GM18909 (cell line): ENCODE data around the gene INVS.

ENCODE experiments used
- ATAC-seq: cut with Tn5 transposase; IDR thresholded peaks from one replicate; pipeline ENCODE4 v1.9.1; 2021; ENCODE audit warnings: mild to moderate bottlenecking; ENCODE audit not compliant: unreplicated experiment, poor library complexity

The INVS gene

GRCh38 chr9:100170556-100170955 is 71.5 kb downstream of the INVS start:
- no peak for ATAC-seq

- ATAC-seq, result no peak
Measured at GRCh38 chr9:100186356-100186755, 87.3 kb downstream of the INVS start.

GRCh38 chr9:100190339-100190738 is 91.3 kb downstream of the INVS start:
- no peak for ATAC-seq

- no peak for ATAC-seq
Measured at GRCh38 chr9:100191264-100191663, 92.2 kb downstream of the INVS start.

- no peak for ATAC-seq
Measured at GRCh38 chr9:100193078-100193477, 94.0 kb downstream of the INVS start.

GRCh38 chr9:100196215-100196614 is 97.2 kb downstream of the INVS start:
- no peak for ATAC-seq

GRCh38 chr9:100196828-100197227 is 97.8 kb downstream of the INVS start:
- no peak for ATAC-seq

- no peak for ATAC-seq
Measured at GRCh38 chr9:100197553-100197952, 98.5 kb downstream of the INVS start.

- ATAC-seq, result no peak
Measured at GRCh38 chr9:100202806-100203205, 103.8 kb downstream of the INVS start.

GRCh38 chr9:100204796-100205195 is 105.8 kb downstream of the INVS start:
- no peak for ATAC-seq

- no peak for ATAC-seq
Measured at GRCh38 chr9:100206899-100207298, 107.9 kb downstream of the INVS start.

GRCh38 chr9:100208673-100209072 is 109.6 kb downstream of the INVS start:
- ATAC-seq, result no peak

GRCh38 chr9:100211476-100211875 is 112.4 kb downstream of the INVS start:
- no peak for ATAC-seq

- ATAC-seq, result no peak
Measured at GRCh38 chr9:100213730-100214477, 114.9 kb downstream of the INVS start.

GRCh38 chr9:100216178-100216787 is 117.2 kb downstream of the INVS start:
- ATAC-seq, result peak; percentile 68

GRCh38 chr9:100217536-100217935 is 118.5 kb downstream of the INVS start:
- ATAC-seq, result no peak

- ATAC-seq, result peak; percentile 64
Measured at GRCh38 chr9:100219347-100219746, 120.3 kb downstream of the INVS start.

GRCh38 chr9:100220936-100221335 is 121.9 kb downstream of the INVS start:
- no peak for ATAC-seq

- ATAC-seq, result no peak
Measured at GRCh38 chr9:100221538-100221937, 122.5 kb downstream of the INVS start.

- no peak for ATAC-seq
Measured at GRCh38 chr9:100222674-100223073, 123.6 kb downstream of the INVS start.

GRCh38 chr9:100227636-100228035 is 128.6 kb downstream of the INVS start:
- no peak for ATAC-seq

- no peak for ATAC-seq
Measured at GRCh38 chr9:100228352-100228869, 129.4 kb downstream of the INVS start.
